Eye (tissue), 1 donor: Measurements from ENCODE around the gene HEXB.
A peak's percentile ranks its signal among the peaks of the same experiment; 100 is the strongest.

Experiments used
- DNase-seq: peaks from one replicate; pipeline ENCODE4 v3.0.0-alpha.2; 2015

Gene HEXB

GRCh38 chr5:74684900-74685851 is at the start of gene HEXB:
Gene HEXB, plus strand, starts transcription at chr5:74685233. Its CDS starts 28 bp downstream, at chr5:74685261.
- peak; percentile 90 for DNase-seq

GRCh38 chr5:74636149-74636548 is 48.9 kb upstream of the HEXB start:
- no peak for DNase-seq

DNA sequence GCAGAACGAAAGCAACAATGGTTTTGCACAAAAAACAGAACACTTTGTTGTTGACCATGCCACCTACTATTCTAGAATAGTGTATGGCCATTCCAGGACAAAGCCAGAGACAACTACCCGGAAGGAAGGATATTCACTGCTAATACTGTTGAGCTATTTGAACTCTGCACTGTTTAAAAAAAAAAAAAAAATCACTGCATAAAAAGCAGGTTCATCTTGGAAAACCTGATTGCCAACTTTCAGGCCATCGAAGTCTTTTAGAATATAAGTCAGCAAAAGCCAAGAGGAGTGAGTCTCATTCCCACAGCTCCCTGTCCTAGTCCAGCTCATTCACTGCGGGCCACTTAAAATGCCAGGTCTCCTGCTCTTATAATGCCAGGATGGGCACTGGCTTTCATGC is 48.5 kb upstream of the HEXB start:
- no peak for DNase-seq

- peak; percentile 41 for DNase-seq
These were observed 46.5 kb upstream of the HEXB start for GRCh38 chr5:74638544-74638969.

GRCh38 chr5:74638970-74639806 is 45.8 kb upstream of the HEXB start:
- peak; percentile 64 for DNase-seq

- peak; percentile 80 for DNase-seq
These were observed 45.1 kb upstream of the HEXB start for GRCh38 chr5:74639807-74640449.

- DNase-seq: peak; percentile 97
These were observed 44.5 kb upstream of the HEXB start, which contains the start of gene ENC1 for GRCh38 chr5:74640450-74640953. Gene ENC1, minus strand, starts transcription at chr5:74640728. Its CDS starts 4,243 bp downstream, at chr5:74636485.

DNA sequence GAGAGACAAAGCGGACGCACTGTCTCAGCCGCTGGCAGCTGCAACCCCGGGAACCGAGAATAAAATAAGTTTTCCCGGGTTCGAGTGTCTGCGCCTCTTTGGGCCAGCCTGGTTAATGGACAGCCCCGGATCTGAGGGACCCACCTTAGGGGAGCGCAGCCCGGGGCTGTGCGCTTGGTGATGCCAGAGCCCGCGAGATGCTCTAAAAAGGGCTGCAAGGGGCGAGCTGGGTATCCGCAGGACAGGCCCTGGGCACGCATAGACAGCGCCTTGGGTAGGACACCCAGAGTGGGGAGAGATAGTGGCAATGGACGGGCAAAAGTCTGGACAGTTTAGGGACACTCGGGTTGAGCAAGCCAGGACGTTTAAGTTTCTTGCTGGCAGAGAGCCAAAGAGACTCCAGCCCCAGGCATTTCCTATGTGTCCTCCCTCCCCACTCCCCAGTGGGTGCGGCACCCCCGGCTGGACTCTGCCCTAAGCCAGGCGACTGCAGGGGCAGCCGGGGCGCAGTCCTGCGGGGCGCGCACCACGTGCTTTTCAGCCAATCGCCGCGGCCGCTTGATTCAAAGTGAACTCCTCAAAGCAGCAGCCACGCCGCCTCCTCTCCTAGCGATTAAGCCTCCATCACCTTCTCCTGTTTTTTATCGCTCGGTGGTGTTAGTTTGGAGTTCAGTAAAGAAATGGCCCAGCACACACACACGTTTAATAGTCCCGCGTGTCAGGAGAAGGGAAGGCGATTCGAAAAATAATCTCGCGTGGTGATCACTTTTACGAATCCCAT is 43.9 kb upstream of the HEXB start:
- peak; percentile 92 for DNase-seq

DNA sequence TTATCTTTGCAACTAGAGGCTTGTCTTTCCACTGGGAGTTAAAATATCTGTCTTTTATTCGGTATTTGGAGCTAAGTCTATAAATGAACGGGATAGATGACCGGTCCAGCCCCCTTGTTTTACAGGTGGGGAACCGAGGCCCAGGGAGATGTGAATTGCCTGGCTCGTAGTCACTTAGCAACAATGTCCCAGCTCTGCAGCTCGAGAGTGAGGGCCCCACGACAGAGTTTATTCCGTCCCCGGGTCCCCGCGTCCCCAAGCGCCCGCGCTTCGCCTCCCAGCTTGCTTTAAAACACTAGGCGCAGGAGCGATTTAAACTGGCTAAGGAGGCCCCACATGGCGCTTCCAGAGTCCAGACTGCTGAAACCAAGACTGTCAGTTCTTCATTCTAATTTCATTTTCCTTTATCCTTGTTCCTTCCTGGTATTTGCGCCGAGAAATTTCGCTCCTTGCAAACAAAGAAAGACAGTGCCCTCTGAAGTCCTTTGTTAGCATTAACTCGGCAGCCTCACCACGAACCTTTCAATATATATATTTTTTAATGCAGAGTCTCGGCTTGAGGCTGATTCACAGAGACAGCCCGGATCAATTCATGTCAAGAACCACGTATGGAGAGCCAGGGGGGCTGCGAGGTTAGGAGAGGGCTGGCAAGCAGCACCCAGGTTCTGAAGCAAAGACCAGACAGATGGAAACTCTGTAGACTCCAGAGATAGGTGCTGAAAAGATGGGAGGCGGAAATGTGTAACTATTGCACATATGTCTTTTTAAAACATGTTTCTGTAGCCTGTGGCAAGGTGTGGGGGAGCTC is 43.1 kb upstream of the HEXB start:
- peak; percentile 91 for DNase-seq

- DNase-seq: no peak
These were observed 42.5 kb upstream of the HEXB start for GRCh38 chr5:74642543-74642863.

GRCh38 chr5:74643111-74643562 is 41.9 kb upstream of the HEXB start:
- no peak for DNase-seq

DNA sequence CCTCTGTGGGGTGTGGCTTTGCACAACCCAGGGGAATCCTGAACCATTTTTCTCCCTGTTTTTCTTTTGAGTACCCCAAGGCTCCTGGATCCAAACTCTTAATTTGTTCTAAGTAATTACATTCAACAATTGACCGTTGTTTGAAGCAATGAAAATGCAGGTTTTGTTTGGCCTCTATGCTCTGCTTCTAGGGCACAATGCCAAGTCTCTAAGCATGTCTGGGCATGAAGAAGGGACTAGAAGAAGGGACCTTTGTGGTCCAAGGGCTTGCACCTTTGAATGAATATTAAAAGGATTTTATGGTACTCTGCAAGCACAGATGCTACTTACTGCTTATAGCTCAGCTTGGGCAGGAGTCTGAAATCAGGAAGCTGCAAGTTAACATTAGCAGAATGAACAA is 37.9 kb upstream of the HEXB start:
- DNase-seq: no peak

- peak; percentile 86 for DNase-seq
These were observed 36.2 kb upstream of the HEXB start for GRCh38 chr5:74648835-74649293.

DNA sequence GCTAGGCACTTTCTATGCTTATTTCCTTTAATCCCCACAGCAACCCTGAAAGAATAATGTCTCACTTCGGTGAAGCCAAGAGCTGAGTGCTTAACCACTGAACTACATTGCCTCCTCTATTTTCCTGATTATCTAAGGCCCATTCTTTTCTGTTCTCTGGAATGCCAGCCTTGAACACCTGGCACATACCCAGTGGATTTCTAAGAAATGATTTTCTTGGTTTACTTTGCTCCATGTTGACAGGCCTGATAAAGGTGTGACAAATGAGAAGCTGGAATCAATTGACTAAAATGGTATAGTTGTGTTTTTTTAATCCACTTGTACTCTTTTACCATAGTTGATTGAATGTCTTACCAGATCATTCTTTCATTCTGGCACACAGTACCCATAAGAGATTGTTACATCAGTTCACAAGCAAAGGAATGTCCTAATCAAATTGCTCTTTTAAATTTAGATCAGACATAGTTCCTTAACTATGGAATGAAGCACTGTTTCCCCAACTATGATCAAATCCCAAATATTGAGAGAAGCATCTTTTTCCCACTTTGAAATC is 35.5 kb upstream of the HEXB start:
- no peak for DNase-seq

DNA sequence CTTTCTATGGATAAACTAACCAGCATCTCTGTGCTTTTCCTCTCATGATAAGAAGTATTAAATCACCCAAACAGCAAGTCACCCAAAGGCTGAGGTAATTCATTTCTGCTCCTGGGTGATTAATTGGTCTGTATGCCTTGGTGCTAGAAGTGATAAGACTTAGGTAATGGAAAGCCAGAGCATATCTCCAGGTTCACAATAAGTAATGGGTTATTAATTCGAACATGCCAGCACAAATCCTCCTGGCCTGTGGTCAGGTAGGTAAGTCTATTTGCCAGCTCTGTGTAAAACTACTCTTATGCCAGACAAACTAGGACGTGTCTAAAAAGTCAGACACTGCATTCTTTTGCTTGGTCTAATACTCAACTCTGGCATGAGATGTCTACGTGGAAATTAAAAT is 33.3 kb upstream of the HEXB start:
- DNase-seq: no peak

DNA sequence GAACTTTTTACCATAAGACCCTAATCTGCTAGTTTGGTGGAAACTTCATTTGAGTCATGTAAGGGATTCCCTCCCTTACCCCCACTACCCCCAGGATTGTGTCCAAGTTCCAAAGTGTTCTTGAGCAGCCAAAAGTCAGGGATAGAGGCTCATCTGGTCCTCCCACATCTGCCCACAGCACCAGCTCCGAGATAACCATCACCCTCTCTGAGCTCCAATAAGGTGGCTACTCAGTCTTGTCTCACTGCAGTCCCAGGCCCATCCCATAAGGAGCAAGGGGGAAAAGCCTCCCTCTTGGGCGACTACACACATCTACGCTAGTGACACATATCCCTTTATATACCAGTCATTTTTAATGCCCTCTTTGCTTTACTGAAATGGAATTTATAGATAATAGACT is 32.5 kb upstream of the HEXB start:
- no peak for DNase-seq

- no peak for DNase-seq
These were observed 31.0 kb upstream of the HEXB start for GRCh38 chr5:74653991-74654390.

DNA sequence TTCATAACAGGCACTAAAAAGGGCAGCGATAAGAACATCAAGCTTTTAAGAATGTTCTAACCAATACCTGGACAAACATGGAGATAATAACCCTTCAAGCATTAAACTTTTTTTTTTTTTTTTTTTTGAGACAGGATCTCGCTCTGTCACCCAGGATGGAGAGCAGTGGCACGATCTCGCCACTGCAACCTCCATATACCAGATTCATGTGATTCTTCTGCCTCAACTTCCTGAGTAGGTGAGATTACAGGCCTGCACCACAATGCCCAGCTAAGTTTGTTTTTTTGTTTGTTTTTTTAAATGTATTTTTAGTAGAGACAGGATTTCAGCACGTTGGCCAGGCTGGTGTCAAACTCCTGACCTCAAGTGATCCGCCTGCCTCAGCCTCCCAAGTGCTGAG is 29.8 kb upstream of the HEXB start:
- DNase-seq: no peak

- no peak for DNase-seq
These were observed 29.3 kb upstream of the HEXB start for GRCh38 chr5:74655716-74656115.

DNA sequence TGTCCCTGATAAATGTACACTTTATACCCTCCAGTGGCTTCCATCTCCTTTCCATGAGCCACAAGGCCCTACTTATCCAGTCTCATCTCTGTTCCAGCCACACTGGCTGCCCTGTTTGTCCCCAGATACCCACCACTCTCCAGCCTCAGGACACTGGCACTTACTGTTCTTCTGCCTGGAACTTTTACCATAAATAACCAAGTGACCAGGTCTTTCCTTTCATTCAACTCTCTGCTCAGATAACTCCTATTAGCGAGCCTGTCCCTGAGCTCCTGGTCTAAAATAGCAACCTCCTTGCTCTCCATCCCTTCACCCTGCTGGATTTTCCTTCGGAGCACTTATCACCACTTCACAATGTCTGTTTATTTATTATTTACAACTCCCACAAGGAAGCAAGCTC is 27.9 kb upstream of the HEXB start:
- peak; percentile 19 for DNase-seq

- DNase-seq: no peak
These were observed 25.9 kb upstream of the HEXB start for GRCh38 chr5:74659172-74659571.
